MM.1S (cell line): ENCODE results near the gene HYCC1.

Experiments used
- CTCF ChIP-seq: fragments of 300-600 bp; sonication (generic); IDR thresholded peaks from 2 replicates; pipeline ENCODE4 v1.5.1; 2016; ENCODE audit warnings: antibody characterized with exemption, low read length, mixed read lengths
- EZH2 ChIP-seq: fragments of 300-600 bp; sonication (generic); optimal IDR thresholded peaks from 2 replicates; pipeline ENCODE3; 2017; ENCODE audit warnings: low read depth, mild to moderate bottlenecking, antibody characterized with exemption, low read length, mixed read lengths
- EZH2phosphoT487 ChIP-seq: fragments of 300-600 bp; sonication (generic); IDR thresholded peaks from 2 replicates; pipeline ENCODE4 v1.6.1; 2018; ENCODE audit warnings: antibody characterized with exemption, low read length

DNA sequence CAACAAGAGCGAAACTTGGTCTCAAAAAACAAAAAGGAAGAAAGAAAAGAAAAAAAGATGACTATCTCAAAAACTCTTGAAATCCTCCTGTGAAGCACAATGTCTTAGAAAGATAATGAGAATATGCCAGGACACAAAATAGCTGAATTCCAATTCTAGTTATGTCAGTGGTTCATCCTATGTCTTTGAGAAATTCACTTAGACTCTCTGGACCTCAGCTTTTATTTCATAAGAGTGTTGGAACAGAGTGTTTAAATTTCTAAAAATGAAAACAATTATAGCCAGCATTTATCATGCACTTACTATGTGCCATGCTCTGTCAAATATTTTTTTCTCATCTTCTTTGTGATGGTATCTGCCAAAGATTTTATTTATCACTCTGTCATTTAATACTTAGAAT lies 13.3 kb upstream of the HYCC1 start:
- TF ChIP-seq EZH2, result no peak
- TF ChIP-seq CTCF, result no peak
- TF ChIP-seq EZH2phosphoT487, result no peak
